A549 (cell line): ENCODE results near the gene LSR.

Experiments used
- BHLHE40 ChIP-seq: IDR thresholded peaks from 2 replicates; pipeline ENCODE4 v1.6.1; 2012; ENCODE audit warnings: low read depth, low read length, inconsistent platforms
- CEBPB ChIP-seq, 2 experiments: fragments of >200 bp in 1 of 2; sonication (Bioruptor Twin) in 1 of 2; formaldehyde crosslinking in 1 of 2; IDR thresholded peaks; 2 replicates each; pipeline ENCODE4 v1.6.1; 2012 to 2016
- ELK1 ChIP-seq: fragments of 150-350 bp; IDR thresholded peaks from 2 replicates; pipeline ENCODE4 v1.6.1; 2014; ENCODE audit warnings: low read depth, mild to moderate bottlenecking, low read length
- KDM1A ChIP-seq: fragments of 200-600 bp; sonication (generic); IDR thresholded peaks from 2 replicates; pipeline ENCODE4 v1.6.1; 2016; ENCODE audit warnings: low read depth, mild to moderate bottlenecking
- KDM5A ChIP-seq: fragments of 200-600 bp; sonication (generic); IDR thresholded peaks from 2 replicates; pipeline ENCODE4 v1.6.1; 2016; ENCODE audit warnings: antibody characterized with exemption, mild to moderate bottlenecking
- MAFK ChIP-seq: fragments of 450-650 bp; IDR thresholded peaks from 2 replicates; pipeline ENCODE4 v1.6.1; 2014; ENCODE audit not compliant: partially characterized antibody
- NR3C1 ChIP-seq: fragments of >200 bp; sonication (Bioruptor Twin); formaldehyde crosslinking; IDR thresholded peaks from 3 replicates; pipeline ENCODE4 v1.6.1; 2017
- RCOR1 ChIP-seq: fragments of 150-350 bp; IDR thresholded peaks from 2 replicates; pipeline ENCODE4 v1.6.1; 2014; ENCODE audit warnings: antibody characterized with exemption, low read length, low read depth
- REST ChIP-seq: fragments of 200-600 bp; sonication (generic); IDR thresholded peaks from 2 replicates; pipeline ENCODE4 v1.6.1; 2016; ENCODE audit warnings: antibody characterized with exemption, mild to moderate bottlenecking, moderate library complexity
- TF ChIP-seq, protein P1 (sequence below): fragments of >200 bp; sonication (Bioruptor Twin); formaldehyde crosslinking; IDR thresholded peaks from 3 replicates; pipeline ENCODE4 v1.5.1; 2016
- TF ChIP-seq, protein P2 (sequence below): IDR thresholded peaks from 2 replicates; pipeline ENCODE4 v1.6.1; 2012

DNA sequence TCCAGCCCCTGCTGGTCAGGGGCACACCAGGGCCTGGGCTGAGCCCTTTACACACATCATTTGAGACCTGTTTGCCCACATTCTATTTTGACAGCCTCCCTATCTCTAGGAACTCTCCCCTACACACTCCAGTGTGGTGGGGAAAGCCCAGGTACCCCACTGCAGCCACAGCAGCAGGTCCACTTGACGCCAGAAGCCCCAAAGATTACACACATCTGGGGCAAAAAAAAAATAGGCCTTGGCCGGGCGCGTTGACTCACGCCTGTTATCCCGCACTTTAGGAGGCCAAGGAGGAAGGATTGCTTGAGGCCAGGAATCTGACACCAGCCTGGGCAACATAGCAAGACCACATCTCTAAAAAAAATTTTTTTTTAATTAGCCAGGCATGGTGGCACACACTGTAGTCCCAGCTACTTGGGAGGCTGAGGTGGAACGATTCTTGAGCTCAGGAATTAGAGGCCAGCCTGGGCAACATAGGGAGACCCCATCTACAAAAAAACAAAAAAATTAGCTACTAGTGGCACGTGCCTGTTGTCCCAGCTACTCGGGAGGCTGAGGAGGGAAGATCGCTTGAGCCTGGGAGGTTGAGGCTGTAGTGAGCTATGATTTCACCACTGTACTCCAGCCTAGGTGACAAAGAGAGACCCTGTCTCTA lies 62.1 kb downstream of the LSR start:
- TF ChIP-seq, protein P1, sequence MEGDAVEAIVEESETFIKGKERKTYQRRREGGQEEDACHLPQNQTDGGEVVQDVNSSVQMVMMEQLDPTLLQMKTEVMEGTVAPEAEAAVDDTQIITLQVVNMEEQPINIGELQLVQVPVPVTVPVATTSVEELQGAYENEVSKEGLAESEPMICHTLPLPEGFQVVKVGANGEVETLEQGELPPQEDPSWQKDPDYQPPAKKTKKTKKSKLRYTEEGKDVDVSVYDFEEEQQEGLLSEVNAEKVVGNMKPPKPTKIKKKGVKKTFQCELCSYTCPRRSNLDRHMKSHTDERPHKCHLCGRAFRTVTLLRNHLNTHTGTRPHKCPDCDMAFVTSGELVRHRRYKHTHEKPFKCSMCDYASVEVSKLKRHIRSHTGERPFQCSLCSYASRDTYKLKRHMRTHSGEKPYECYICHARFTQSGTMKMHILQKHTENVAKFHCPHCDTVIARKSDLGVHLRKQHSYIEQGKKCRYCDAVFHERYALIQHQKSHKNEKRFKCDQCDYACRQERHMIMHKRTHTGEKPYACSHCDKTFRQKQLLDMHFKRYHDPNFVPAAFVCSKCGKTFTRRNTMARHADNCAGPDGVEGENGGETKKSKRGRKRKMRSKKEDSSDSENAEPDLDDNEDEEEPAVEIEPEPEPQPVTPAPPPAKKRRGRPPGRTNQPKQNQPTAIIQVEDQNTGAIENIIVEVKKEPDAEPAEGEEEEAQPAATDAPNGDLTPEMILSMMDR: no peak
- TF ChIP-seq REST (no peak), KDM1A (no peak), BHLHE40 (no peak), ELK1 (no peak), CEBPB (IDR thresholded peaks at IDR 0.05) (no peak), NR3C1 (no peak), MAFK (no peak), RCOR1 (no peak), KDM5A (no peak)
- TF ChIP-seq, protein P2, sequence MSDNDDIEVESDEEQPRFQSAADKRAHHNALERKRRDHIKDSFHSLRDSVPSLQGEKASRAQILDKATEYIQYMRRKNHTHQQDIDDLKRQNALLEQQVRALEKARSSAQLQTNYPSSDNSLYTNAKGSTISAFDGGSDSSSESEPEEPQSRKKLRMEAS: no peak
